Measurements from ENCODE around the gene F7.

GRCh38 chr13:113102727-113103126, 2.9 kb upstream of the F7 start:
- TF ChIP-seq, protein P1, sequence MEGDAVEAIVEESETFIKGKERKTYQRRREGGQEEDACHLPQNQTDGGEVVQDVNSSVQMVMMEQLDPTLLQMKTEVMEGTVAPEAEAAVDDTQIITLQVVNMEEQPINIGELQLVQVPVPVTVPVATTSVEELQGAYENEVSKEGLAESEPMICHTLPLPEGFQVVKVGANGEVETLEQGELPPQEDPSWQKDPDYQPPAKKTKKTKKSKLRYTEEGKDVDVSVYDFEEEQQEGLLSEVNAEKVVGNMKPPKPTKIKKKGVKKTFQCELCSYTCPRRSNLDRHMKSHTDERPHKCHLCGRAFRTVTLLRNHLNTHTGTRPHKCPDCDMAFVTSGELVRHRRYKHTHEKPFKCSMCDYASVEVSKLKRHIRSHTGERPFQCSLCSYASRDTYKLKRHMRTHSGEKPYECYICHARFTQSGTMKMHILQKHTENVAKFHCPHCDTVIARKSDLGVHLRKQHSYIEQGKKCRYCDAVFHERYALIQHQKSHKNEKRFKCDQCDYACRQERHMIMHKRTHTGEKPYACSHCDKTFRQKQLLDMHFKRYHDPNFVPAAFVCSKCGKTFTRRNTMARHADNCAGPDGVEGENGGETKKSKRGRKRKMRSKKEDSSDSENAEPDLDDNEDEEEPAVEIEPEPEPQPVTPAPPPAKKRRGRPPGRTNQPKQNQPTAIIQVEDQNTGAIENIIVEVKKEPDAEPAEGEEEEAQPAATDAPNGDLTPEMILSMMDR (IDR thresholded peaks at IDR 0.05), result no peak
- no peak for TF ChIP-seq POLR2A (IDR thresholded peaks at IDR 0.05)
